ENCODE data around the gene CENPL.
"Not testable (repeated sequence)": the region's sequence is repeated elsewhere in the genome, so short reads cannot be mapped to it uniquely, and the experiment has no call there.

CENPL gene

DNA sequence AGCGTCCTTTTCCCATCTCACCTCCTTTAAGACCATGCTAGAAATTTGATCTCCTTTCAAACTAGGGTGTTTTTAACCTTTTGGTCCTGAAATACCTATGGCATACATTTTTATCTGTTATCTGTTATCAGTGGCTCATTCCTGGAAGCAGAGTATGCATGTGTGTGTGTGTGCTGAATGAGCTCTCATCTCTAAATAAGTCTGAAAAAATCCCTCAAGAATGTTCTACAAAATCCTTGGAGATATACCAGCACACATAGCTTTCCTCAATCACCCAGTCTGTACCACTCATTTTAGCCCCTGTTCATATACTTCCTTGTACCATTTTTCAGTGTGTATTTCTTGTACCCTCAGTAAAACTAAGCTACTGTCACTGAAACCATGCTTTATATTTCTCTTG is 6.2 kb downstream of the CENPL start:
- ChIA-PET CTCF (interaction anchor here (0.6 to 1.1 kb wide), 2 partner anchors 249 to 340 kb away, joined by 3 read pairs; no protein-coding TSS in a partner anchor), POLR2A (interaction anchor here (1.0 kb wide), 1 partner anchor 50 kb away, joined by 3 read pairs; the partner anchor contains the start of genes GAS5 and ZBTB37)
- no peak overlapping the region for H3K4me3 ChIP-seq (ENCODE audit: low read depth, low read length)
- H3K9me3 ChIP-seq (ENCODE audit: control insufficient read depth, insufficient read depth, low read depth, low read length) = no peaks in the 10 kb centered on the region
- H3K27ac ChIP-seq (ENCODE audit: extremely low read depth, low read depth, low read length) = no peak overlapping the region
- TF ChIP-seq ZNF10 (tag by site-specific recombination; IDR thresholded peaks at IDR 0.05) (no peak), ZNF354C (tag by site-specific recombination; IDR thresholded peaks at IDR 0.05; ENCODE audit: borderline replicate concordance, low read depth) (no peak), ZNF585B (tag by site-specific recombination; IDR thresholded peaks at IDR 0.05) (no peak), ZBTB10 (tag by site-specific recombination; IDR thresholded peaks at IDR 0.05) (no peak), ZNF596 (tag by site-specific recombination; IDR thresholded peaks at IDR 0.05) (no peak)
- H3K36me3 ChIP-seq (ENCODE audit: control insufficient read depth in 2 of 2, insufficient read depth in 1 of 2, low read length in 2 of 2) = peaks cover 10 to 21% of the 10 kb centered on the region in 2 experiments; a peak in 2 of 3 replicates
- H3K4me1 ChIP-seq (ENCODE audit: control insufficient read depth, insufficient read depth, low read length) = no peaks in the 10 kb centered on the region; the same call in 1 of the 2 replicates

DNA sequence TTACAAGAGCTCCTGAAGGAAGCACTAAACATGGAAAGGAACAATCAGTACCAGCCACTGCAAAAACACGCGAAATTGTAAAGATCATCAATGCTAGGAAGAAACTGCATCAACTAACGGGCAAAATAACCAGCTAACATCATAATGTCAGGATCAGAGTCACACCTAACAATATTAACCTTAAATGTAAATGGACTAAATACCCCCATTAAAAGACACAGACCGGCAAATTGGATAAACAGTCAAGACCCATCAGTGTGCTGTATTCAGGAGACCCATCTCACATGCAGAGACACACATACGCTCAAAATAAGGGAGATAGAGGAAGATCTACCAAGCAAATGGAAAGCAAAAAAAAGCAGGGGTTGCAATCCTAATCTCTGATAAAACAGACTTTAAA is 11.0 kb downstream of the CENPL start:
- POLR2A ChIA-PET; H3K27ac ChIP-seq (ENCODE audit: extremely low read depth, low read depth, low read length); H3K9me3 ChIP-seq (ENCODE audit: control insufficient read depth, insufficient read depth, low read depth, low read length); CTCF ChIA-PET; H3K4me1 ChIP-seq (ENCODE audit: control insufficient read depth, insufficient read depth, low read length); H3K4me3 ChIP-seq (ENCODE audit: low read depth, low read length): not testable (repeated sequence)
- H3K36me3 ChIP-seq (ENCODE audit: control insufficient read depth in 2 of 2, insufficient read depth in 1 of 2, low read length in 2 of 2) = peaks cover 19 to 22% of the 10 kb centered on the region in 2 experiments; a peak in 2 of 3 replicates

DNA sequence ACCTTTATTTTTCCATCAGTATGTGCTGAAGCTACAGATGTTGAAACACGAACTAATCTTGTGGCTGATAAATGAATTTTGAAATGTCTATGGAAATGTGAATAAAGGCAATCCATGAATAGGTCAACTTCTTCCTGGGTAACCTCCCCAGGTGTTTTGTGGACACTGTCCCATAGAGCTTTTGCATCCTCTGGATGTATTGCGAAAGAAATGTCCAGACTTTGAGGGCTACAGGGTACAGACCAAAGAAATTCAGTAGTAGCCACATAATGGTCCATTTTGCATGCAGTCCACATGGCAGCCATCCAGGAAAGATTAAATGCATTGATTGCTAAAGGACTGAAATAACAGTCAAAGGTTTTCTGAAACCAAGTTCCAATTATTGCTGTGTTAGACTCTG is 21.7 kb downstream of the CENPL start:
- POLR2A ChIA-PET = no interaction called here
- no peaks in the 10 kb centered on the region for H3K4me1 ChIP-seq (ENCODE audit: control insufficient read depth, insufficient read depth, low read length)
- peaks cover 50 to 75% of the 10 kb centered on the region in 2 experiments for H3K36me3 ChIP-seq (ENCODE audit: control insufficient read depth in 2 of 2, insufficient read depth in 1 of 2, low read length in 2 of 2)
- no peak overlapping the region for H3K27ac ChIP-seq (ENCODE audit: extremely low read depth, low read depth, low read length)
- TF ChIP-seq ZNF48 (tag by site-specific recombination; IDR thresholded peaks at IDR 0.05) (no peak), ZNF571 (tag by site-specific recombination; IDR thresholded peaks at IDR 0.05) (no peak), ZNF394 (tag by site-specific recombination; IDR thresholded peaks at IDR 0.05; ENCODE audit: borderline replicate concordance) (no peak), ZNF292 (tag by site-specific recombination; IDR thresholded peaks at IDR 0.05; ENCODE audit: borderline replicate concordance, low read depth) (no peak), ZBTB7A (tag by site-specific recombination; IDR thresholded peaks at IDR 0.05; ENCODE audit: low read depth) (no peak), ZNF513 (tag by site-specific recombination; IDR thresholded peaks at IDR 0.05) (no peak), YY1 (tag by site-specific recombination; IDR thresholded peaks at IDR 0.05) (no peak), FEZF1 (tag by site-specific recombination; IDR thresholded peaks at IDR 0.05) (no peak), ZNF398 (tag by site-specific recombination; IDR thresholded peaks at IDR 0.05) (no peak), ZNF239 (tag by site-specific recombination; IDR thresholded peaks at IDR 0.05) (no peak), ZNF776 (tag by site-specific recombination; IDR thresholded peaks at IDR 0.05; ENCODE audit: borderline replicate concordance) (no peak), ZBTB20 (tag by site-specific recombination; IDR thresholded peaks at IDR 0.05) (no peak), SP7 (tag by site-specific recombination; IDR thresholded peaks at IDR 0.05) (no peak)
- TF ChIP-seq, protein P1, sequence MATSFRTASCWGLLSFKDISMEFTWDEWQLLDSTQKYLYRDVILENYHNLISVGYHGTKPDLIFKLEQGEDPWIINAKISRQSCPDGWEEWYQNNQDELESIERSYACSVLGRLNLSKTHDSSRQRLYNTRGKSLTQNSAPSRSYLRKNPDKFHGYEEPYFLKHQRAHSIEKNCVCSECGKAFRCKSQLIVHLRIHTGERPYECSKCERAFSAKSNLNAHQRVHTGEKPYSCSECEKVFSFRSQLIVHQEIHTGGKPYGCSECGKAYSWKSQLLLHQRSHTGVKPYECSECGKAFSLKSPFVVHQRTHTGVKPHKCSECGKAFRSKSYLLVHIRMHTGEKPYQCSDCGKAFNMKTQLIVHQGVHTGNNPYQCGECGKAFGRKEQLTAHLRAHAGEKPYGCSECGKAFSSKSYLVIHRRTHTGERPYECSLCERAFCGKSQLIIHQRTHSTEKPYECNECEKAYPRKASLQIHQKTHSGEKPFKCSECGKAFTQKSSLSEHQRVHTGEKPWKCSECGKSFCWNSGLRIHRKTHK (tag by site-specific recombination; IDR thresholded peaks at IDR 0.05) = no peak
- no peaks in the 10 kb centered on the region for H3K9me3 ChIP-seq (ENCODE audit: control insufficient read depth, insufficient read depth, low read depth, low read length)
- no peak overlapping the region for H3K4me3 ChIP-seq (ENCODE audit: low read depth, low read length)
- CTCF ChIA-PET = no interaction called here

DNA sequence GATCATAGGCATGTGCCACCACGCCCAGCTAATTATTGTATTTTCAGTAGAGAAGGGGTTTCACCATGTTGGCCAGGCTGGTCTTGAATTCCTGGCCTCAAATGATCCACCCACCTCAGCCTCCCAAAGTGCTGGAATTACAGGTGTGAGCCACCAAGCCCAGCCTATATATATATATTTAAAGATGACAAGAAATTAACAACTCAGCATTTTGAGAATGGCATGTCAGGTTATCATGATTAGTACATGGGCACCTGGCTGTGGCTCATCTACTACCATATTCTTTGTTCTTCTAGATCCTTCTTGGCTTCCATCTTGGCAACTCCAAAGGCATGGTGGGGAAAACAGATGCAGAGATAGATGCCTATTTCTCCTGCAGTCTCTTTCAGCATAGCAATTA is 24.7 kb downstream of the CENPL start:
- POLR2A ChIA-PET = not testable (repeated sequence)
- peaks cover 45 to 61% of the 10 kb centered on the region in 2 experiments for H3K36me3 ChIP-seq (ENCODE audit: control insufficient read depth in 2 of 2, insufficient read depth in 1 of 2, low read length in 2 of 2)

More for the DNA sequence above, 24.7 kb downstream of the CENPL start:
- H3K4me1 ChIP-seq (ENCODE audit: control insufficient read depth, insufficient read depth, low read length); H3K4me3 ChIP-seq (ENCODE audit: low read depth, low read length); H3K27ac ChIP-seq (ENCODE audit: extremely low read depth, low read depth, low read length); CTCF ChIA-PET; H3K9me3 ChIP-seq (ENCODE audit: control insufficient read depth, insufficient read depth, low read depth, low read length): not testable (repeated sequence)

Measured in HEK293 (cell line).